ENCODE data around the gene TSEN2. TPM values are rescaled to one million over a fixed set of nuclear protein-coding genes. Genes with fewer than 3 reads are reported as not detected.

Gene TSEN2
- 10 to 100 TPM in 1 of 2 donors, 1 to 10 TPM in 1; 8.9 to 20.2 TPM for total RNA-seq

DNA sequence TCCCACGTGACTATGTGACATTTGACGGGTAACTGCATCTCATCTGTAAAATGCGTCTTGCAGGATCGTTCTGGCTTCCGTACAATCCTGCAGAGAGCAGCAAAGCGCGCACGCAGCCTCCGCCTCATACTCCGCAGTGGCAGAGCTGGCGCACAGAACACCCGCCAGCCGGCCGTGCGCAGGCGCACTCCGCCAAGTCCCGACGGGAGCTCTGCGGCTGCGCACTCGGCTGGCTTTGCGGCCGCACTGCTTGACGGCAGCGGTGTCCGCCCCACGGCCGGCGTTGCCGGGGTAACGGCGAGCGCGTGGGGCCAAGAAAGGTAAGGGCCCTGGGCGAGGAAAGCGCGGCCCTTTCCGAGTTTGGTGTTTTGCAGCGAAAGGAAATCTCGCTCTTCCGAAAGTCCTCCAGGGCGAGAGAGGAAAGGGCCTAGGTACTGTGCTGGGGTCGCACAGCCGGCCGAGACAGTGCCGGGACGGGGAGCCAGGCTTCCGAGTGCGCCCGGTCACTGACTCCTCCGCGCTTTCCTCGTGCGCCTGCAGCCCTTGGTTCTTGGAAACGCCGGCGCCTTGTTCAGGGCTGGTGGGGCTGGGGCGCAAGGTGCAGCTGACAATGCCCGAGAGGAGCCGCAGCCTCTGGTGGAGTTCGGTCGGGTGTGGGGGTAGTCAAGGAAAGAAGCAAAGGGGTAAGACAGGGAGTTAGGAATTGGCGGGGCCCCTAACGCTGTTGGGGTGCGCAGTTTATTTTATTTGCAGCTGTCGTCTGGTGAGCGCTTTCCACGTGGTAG lies at the start of gene TSEN2:
Gene TSEN2, plus strand, starts transcription at position 283 of the 785 bp plus-strand sequence. CDS start 5,321 bp downstream, outside the sequence.
- Mint-ChIP-seq H3K9me3 (no peaks in the 10 kb centered on the region), H3K36me3 (ENCODE audit: low read depth) (peaks cover 27% of the 10 kb centered on the region), H3K27ac (peak within 1 kb of the TSS; percentile 93), H3K27me3 (no peaks in the 10 kb centered on the region), H3K4me3 (peak within 1 kb of the TSS; percentile 93), H3K4me1 (peaks cover 36% of the 10 kb centered on the region)
- peak; percentile 97 for ATAC-seq (replicated peaks)

DNA sequence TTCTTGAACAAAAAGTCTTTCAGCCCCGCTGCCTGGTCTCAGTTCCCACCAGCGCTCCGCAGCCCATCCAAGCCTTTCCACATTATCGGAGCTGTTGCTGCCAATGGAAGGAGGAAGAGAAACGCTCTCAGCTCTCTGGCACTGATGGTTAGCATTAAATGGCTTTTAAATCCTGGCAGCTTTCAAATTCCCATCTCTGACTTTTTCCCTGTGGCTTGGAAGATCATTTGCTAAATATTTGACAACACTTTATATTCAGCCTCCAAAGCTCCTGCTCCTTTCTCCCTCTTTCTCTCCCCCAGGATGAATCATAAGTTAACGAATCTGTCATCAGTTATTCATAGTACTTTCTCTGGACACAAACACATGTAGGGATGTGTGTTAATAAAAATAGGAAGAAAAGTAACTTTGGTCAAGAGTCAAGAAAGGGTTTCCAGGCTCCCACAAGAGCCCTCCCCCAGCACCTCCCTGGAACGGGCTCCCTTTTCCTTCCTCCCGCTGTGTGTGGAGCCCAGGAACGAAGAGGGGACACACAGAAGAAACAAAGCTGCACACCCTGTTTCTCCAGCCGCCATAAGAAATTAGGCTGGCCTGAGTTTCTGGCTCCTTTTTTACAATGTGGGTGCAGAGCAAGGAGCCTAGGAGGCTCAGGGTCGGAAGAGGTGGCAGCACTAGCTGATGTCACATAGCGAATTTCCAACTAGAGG lies 47.6 kb upstream of the TSEN2 start:
- Mint-ChIP-seq H3K4me1 (no peaks in the 10 kb centered on the region), H3K9me3 (no peaks in the 10 kb centered on the region), H3K27ac (no peak overlapping the region), H3K36me3 (ENCODE audit: low read depth) (no peaks in the 10 kb centered on the region), H3K27me3 (peaks cover 9% of the 10 kb centered on the region), H3K4me3 (no peak overlapping the region)
- ATAC-seq (replicated peaks) = no peak

DNA sequence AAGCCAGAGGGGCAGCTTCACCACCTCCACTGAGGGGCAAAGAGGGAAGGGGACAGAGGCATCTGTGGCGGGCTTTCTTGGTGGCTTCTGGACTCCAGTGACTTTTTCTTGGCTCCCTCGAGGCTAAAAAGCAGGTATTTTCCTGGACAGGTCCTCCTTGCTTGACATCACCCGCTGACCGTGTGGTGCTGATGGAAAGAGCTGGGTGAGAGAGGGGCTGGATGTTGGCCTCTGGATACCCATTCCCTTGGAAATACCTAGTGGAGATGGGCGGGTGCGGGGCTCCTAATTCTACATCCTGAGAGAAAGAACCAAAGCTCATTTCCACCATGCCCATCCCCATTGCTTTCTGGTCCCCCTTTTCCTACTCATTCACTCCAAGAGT lies 47.1 kb upstream of the TSEN2 start:
- Mint-ChIP-seq H3K27me3 (peaks cover 9% of the 10 kb centered on the region), H3K36me3 (ENCODE audit: low read depth) (no peaks in the 10 kb centered on the region), H3K4me3 (no peak overlapping the region), H3K4me1 (no peaks in the 10 kb centered on the region), H3K27ac (no peak overlapping the region), H3K9me3 (no peaks in the 10 kb centered on the region)
- ATAC-seq (replicated peaks) = no peak

DNA sequence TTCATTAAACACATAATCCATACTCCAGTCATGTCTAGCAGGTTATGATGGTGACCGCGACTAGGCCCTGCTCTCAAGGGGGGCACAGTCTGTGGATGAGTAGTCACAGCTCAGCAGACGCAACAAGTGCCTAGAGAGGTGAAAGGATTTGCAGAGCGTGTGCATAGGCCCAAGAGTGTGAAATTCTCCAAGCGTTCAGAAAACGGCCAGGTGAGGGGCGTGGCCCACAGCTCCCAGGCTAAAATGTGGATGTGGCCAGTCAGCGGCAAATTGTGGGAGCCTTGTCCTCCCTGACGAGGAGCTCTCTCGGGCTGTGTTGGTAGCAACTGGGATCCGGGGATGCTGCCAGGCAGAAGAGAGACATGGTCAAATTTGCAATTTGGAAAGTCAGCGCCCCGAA lies 46.4 kb upstream of the TSEN2 start:
- Mint-ChIP-seq H3K9me3 (no peaks in the 10 kb centered on the region), H3K4me3 (no peak overlapping the region), H3K4me1 (no peaks in the 10 kb centered on the region), H3K27me3 (peaks cover 9% of the 10 kb centered on the region), H3K27ac (no peak overlapping the region), H3K36me3 (ENCODE audit: low read depth) (no peaks in the 10 kb centered on the region)
- no peak for ATAC-seq (replicated peaks)

DNA sequence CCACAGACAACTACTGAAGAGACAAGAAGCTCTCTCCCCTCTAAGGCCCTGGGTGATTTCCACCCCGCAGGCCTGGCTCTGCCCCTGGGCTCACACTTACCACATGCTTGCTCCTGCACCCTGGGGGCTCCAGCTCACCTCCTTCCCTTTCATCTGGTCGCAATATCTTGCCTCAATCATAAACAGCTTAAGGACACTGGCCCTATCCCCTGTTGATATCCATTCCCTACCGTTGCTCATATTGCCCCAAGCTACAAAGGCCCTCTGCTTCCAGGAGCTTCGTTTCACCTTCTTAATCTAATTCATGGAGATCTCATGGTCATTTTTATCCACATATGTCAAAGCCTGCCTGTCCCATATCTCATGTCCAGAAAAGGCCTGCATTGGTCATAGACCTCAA lies 46.0 kb upstream of the TSEN2 start:
- no peaks in the 10 kb centered on the region for H3K36me3 Mint-ChIP-seq (ENCODE audit: low read depth)
- no peak overlapping the region for H3K4me3 Mint-ChIP-seq
- H3K4me1 Mint-ChIP-seq = no peaks in the 10 kb centered on the region
- H3K27ac Mint-ChIP-seq = no peak overlapping the region
- peaks cover 9% of the 10 kb centered on the region for H3K27me3 Mint-ChIP-seq
- no peak for ATAC-seq (replicated peaks)
- H3K9me3 Mint-ChIP-seq = no peaks in the 10 kb centered on the region

DNA sequence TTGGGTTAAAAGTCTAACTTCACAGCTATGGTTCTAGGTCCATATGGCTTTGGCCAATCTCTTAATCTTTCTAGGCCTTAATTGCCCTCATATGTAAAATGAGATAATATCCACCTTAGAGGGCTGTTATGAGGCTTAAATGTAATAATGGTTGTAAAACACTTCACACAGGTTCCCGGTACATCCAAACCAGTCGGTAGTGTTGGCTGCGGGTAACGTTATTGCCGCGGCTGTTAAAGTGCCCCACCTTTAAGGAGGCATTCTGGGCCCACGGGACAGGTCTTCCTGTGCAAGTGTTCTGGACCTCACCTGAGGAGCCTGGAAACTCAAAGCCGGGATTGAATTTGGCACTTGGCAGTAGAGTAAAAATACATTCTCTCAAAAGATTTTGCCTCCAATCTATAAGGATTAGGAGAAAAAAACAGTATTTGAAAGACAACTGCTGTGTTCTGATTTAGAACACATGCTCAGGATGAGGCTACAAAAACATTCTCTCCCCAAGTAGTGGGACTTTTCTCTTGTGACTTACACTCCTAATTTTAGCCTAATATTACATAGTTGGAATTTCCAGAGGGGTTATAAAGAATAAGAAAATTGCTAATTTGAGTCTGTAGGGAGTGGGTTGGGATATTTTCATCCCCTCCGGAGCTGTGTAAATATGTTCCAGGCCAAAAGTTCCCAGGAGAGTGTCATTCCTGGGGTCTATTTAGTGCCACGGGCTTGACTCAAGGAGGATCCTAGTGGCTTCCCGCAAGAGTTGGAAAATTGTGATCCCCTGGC lies 44.9 kb upstream of the TSEN2 start:
- Mint-ChIP-seq H3K9me3 (no peaks in the 10 kb centered on the region), H3K4me1 (no peaks in the 10 kb centered on the region), H3K27me3 (peaks cover 9% of the 10 kb centered on the region), H3K27ac (no peak overlapping the region), H3K4me3 (no peak overlapping the region), H3K36me3 (ENCODE audit: low read depth) (no peaks in the 10 kb centered on the region)
- no peak for ATAC-seq (replicated peaks)

DNA sequence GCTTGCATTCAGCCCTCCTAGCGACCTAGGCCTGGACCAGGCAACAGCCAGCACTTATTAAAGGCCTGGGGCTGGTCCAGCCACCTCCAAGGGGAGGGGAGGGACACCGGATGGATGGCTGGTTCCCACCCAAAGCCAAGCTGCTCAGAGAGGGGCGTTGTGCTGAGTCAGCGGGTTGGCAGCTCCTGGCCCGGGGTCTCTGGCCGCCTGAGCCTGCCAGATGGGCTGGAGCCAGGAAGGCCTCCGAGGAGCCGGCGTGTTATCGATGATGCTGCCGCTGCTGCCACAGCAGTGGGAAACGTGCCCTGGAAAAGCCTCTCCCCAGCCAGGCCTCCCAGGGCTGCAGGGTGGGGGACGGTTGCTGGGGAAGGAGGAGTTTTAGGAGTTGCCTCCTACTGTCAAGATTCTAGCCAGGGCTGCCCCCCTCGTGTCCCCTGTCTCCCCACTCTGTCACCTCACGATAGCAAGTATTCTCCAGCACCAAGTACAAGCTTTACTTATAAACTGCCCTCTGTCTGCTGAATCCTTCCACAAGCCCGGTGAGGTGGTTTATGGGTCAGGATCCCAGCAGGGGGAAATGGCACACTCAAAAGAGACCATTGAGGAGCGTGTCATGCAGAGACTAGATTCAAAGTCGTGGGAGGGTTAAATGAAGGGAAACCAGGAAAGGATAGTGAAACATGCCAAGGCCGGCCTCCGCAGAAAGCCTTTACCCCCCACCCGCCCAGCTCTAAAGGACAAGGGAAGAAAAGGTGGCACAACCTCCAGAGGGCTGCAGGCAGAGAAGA lies 43.2 kb upstream of the TSEN2 start:
- H3K9me3 Mint-ChIP-seq = no peaks in the 10 kb centered on the region
- no peaks in the 10 kb centered on the region for H3K36me3 Mint-ChIP-seq (ENCODE audit: low read depth)
- no peaks in the 10 kb centered on the region for H3K4me1 Mint-ChIP-seq
- no peak overlapping the region for H3K27ac Mint-ChIP-seq
- H3K4me3 Mint-ChIP-seq = no peak overlapping the region
- peaks cover 9% of the 10 kb centered on the region for H3K27me3 Mint-ChIP-seq
- ATAC-seq (replicated peaks) = no peak

DNA sequence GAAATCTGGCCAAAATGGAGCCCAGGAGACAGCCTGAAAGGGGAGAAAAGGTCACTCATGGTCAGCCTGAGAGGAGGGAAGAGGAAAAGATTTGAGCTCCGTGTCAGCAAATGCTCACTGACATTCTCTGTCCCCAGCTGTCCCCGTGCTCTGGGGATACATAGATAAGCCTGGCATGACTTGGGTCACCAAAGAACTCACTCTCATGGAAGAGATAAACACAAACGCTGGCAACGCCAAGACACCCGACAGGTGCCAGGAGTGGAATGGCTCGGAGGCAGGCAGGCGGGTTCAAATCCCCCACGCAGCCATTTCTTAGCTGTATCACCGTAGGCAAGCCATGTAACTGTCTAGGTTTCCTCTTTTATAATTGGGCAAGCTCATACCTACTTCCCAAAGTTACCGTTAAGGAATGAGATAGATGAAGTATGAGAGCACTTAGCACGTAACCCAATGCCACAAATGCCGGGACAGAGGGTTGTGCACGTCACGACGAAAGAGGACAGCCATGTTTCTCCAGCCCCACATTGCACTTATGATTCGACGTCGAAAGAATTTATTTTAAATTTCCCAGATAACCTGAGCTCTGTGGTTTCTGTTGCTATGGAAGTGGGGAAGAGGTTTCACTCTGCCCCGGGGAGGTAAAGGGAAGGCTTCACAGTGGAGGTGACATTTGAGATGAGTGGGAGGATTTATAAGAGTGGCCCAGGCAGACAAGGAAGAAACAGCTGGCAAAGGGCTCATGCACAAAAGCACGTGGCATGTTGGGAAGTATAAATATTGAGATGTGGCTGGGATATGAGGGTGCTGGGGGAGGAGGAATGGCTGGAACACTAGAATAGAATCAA lies 41.4 kb upstream of the TSEN2 start:
- no peak overlapping the region for H3K4me3 Mint-ChIP-seq
- no peak overlapping the region for H3K27ac Mint-ChIP-seq
- H3K27me3 Mint-ChIP-seq = peaks cover 4% of the 10 kb centered on the region
- H3K9me3 Mint-ChIP-seq = no peaks in the 10 kb centered on the region
- ATAC-seq (replicated peaks) = no peak
- H3K4me1 Mint-ChIP-seq = no peaks in the 10 kb centered on the region
- no peaks in the 10 kb centered on the region for H3K36me3 Mint-ChIP-seq (ENCODE audit: low read depth)

DNA sequence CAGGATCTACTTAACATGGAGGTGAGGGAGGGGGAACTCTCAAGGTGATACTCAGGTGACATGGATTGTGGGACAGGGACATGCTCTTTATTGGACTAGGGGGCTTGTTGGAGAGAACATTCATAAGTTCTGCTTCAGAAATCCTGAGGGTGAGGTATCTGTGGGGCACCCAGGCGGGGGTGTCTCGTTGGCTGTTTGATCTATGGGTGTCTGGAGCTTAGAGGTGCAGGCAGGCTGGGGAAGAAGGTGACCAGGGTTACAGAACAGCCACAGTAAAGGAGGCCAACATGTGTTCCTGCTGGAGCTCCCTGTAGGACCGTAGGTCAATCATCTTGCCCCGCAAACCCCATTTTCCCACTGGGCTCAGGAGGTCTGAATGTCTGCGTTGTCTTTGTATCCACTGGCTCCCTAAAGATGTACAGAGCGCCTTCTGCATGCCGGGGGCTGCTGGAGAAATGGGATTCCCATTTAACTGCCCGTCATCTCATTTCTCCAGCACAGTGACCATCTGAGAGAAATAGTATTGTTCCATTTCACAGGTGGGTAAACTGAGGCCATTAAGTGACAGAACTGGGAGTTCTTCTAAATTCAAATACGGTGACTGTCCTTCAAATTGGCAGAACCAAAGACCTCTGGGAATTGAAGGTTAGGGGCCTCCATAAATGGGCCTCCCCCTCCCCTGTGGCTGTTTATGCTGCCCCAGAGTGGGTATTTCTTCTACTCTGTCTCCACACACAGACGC lies 40.3 kb upstream of the TSEN2 start:
- no peak for ATAC-seq (replicated peaks)
- no peaks in the 10 kb centered on the region for H3K36me3 Mint-ChIP-seq (ENCODE audit: low read depth)
- no peak overlapping the region for H3K4me3 Mint-ChIP-seq
- H3K4me1 Mint-ChIP-seq = no peaks in the 10 kb centered on the region
- H3K9me3 Mint-ChIP-seq = no peaks in the 10 kb centered on the region
- peaks cover 4% of the 10 kb centered on the region for H3K27me3 Mint-ChIP-seq
- no peak overlapping the region for H3K27ac Mint-ChIP-seq

DNA sequence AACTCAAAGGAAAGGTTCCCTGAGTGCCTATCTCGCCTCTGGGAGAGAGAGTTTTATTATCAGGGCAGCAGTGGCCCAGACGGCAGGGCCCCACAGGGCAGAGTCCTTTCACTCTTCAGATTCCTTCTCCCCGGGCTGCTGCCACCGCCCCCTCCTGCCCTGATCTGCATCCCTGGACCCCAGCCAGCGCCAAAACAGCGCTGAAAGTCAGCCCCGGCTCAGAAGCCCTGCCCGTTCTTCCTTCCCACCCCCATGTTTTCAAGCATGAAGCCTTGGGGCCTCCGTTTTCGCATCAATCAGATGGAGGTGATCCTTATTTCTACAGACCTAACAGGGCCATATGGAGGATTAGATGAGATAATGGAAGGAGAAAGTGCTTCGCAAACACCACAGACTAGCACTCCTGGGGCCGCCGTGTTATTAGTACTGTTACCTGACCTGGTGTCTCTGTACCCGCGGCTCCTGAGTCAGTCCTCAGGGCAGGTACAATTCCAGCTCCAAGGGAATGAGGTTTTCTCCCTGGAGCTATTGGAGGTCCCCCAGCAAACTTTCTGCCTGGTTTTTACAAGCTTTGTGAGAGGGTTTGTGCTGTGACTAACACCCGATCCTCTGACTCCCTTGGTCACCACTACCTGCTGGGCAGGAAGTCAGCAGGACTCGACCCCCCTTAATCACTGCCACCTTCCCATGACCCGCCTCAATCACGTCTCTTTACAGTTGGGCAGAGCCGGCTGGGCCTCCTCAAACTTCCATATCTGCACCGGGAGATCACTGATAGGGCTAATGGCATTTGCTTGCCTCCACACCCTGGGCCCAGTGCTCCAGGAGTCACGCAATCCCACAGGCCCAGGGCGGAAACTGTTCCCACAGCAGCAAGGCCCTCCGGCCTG lies 39.5 kb upstream of the TSEN2 start:
- peaks cover 4% of the 10 kb centered on the region for H3K27me3 Mint-ChIP-seq
- ATAC-seq (replicated peaks) = no peak
- H3K4me1 Mint-ChIP-seq = no peaks in the 10 kb centered on the region
- no peak overlapping the region for H3K4me3 Mint-ChIP-seq
- no peaks in the 10 kb centered on the region for H3K9me3 Mint-ChIP-seq
- no peak overlapping the region for H3K27ac Mint-ChIP-seq
- H3K36me3 Mint-ChIP-seq (ENCODE audit: low read depth) = no peaks in the 10 kb centered on the region

DNA sequence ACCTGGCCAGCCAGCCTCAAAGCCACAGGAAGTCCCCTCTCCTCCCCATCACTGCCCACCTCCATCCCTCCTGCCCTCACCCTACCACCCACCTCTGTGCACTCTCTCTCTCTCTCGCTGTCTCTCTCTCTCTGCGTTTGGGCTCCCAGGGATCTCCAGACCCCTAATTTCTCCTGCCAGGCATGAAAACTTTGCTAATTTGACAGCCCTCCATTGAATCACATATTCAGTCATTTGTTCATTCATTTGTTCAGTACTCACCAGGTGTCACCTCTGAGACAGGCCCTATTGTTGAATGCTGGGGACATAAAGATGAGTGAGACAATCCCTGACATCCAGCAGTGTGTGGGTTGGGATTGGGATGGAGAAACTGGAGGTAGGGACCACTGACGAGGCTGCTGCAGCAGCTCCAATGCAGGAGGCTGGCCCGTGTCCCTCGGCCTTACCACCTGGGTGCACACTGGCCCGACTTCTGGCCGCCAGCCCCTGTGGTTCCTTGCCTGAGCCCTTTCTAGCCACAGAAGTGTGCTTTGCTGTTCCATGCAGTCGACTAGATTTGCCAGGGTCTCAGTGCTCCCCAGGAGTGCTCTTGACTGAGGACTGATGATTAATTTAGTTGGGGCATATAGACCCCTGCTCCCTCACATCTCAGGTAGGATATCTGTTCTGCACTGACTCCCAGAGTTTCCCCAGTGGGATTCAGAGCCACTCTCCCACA lies 38.6 kb upstream of the TSEN2 start:
- Mint-ChIP-seq H3K27me3 (peaks cover 4% of the 10 kb centered on the region), H3K4me3 (no peak overlapping the region), H3K4me1 (peaks cover 6% of the 10 kb centered on the region), H3K36me3 (ENCODE audit: low read depth) (no peaks in the 10 kb centered on the region), H3K9me3 (no peaks in the 10 kb centered on the region), H3K27ac (no peak overlapping the region)
- no peak for ATAC-seq (replicated peaks)

DNA sequence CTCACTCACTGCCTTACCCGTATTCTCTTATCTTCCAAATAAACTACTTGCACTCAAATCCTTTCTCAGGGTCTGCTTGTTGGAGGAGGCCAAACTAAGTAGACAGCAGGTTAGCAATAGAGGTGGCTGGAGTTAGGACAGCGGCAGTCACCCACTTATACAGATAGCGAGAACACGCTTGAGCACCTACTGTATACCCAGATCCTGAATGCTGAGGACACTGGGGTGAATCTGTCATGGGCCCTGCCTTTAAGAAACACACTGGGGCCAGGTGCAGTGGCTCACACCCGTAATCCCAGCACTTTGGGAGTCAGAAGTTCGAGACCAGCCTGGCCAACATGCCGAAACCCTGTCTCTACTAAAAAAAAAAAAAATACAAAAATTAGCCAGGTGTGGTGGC lies 38.0 kb upstream of the TSEN2 start:
- Mint-ChIP-seq H3K9me3 (no peaks in the 10 kb centered on the region), H3K27me3 (peaks cover 2% of the 10 kb centered on the region), H3K36me3 (ENCODE audit: low read depth) (no peaks in the 10 kb centered on the region), H3K4me1 (peaks cover 6% of the 10 kb centered on the region), H3K4me3 (no peak overlapping the region), H3K27ac (no peak overlapping the region)
- no peak for ATAC-seq (replicated peaks)
